Calu3 (cell line): ENCODE measurements around the gene EVA1C. TPM values are rescaled to one million over a fixed set of nuclear protein-coding genes. Genes with fewer than 3 reads are reported as not detected.

ENCODE experiments used
- Bru-seq: library from RNA; stranded (reverse); fragments of 400-500 nt; gene quantifications from one replicate; lab custom pipeline; 2021; lab: Mats Ljungman, UMichigan
- BruChase-seq, 2 experiments: library from RNA; stranded (reverse); fragments of 400-500 nt; gene quantifications; one replicate each; lab custom pipeline; 2021; lab: Mats Ljungman, UMichigan
- BruUV-seq: library from RNA; stranded (reverse); fragments of 400-500 nt; replicated peaks from 2 replicates; lab custom pipeline; 2021; lab: Mats Ljungman, UMichigan
- CTCF ChIA-PET: fragments of 300-600 bp; sonication (Branson Sonifier 250); formaldehyde crosslinking; loops from one replicate; lab custom pipeline; 2022; ENCODE audit warnings: antibody characterized with exemption; lab: Charles Lee
- DNase-seq: peaks from one replicate; pipeline ENCODE4 v3.0.0; 2022
- H3K27ac Mint-ChIP-seq: one replicate; pipeline ENCODE4 v1.8.0; 2022; ENCODE audit warnings: mixed read lengths; ENCODE audit not compliant: unreplicated experiment
- H3K27me3 Mint-ChIP-seq: one replicate; pipeline ENCODE4 v1.8.0; 2022; ENCODE audit warnings: mixed read lengths; ENCODE audit not compliant: unreplicated experiment
- H3K36me3 Mint-ChIP-seq: one replicate; pipeline ENCODE4 v1.8.0; 2022; ENCODE audit warnings: mild to moderate bottlenecking, moderate library complexity, mixed read lengths; ENCODE audit not compliant: insufficient read depth, unreplicated experiment
- H3K4me1 Mint-ChIP-seq: one replicate; pipeline ENCODE4 v1.8.0; 2022; ENCODE audit warnings: mild to moderate bottlenecking, low read depth, mixed read lengths; ENCODE audit not compliant: unreplicated experiment
- H3K4me3 Mint-ChIP-seq: one replicate; pipeline ENCODE4 v1.8.0; 2022; ENCODE audit warnings: mild to moderate bottlenecking, low read depth, moderate library complexity, mixed read lengths; ENCODE audit not compliant: unreplicated experiment
- H3K9me3 Mint-ChIP-seq: one replicate; pipeline ENCODE4 v1.8.0; 2022; ENCODE audit warnings: low read depth, mixed read lengths; ENCODE audit not compliant: unreplicated experiment
- CTCF ChIP-seq: fragments of 200-600 bp; IDR thresholded peaks from one replicate; pipeline ENCODE4 v1.8.0; 2022; ENCODE audit warnings: antibody characterized with exemption; ENCODE audit not compliant: unreplicated experiment
- intact Hi-C: fragments of 100-400 bp; cut with micrococcal nuclease; formaldehyde crosslinking; loops from one replicate; pipeline ENCODE4 v1.10.0; 2022; ENCODE audit not compliant: unreplicated experiment
- long read RNA-seq: library from polyadenylated mRNA; stranded (forward); transcript quantifications from one replicate; pipeline ENCODE4 v2.0.0, GENCODE V29; 2022
- total RNA-seq: library from RNA; stranded (reverse); gene quantifications from 2 replicates; pipeline ENCODE4 v1.2.3, GENCODE V29; 2022

The EVA1C gene, protein sequence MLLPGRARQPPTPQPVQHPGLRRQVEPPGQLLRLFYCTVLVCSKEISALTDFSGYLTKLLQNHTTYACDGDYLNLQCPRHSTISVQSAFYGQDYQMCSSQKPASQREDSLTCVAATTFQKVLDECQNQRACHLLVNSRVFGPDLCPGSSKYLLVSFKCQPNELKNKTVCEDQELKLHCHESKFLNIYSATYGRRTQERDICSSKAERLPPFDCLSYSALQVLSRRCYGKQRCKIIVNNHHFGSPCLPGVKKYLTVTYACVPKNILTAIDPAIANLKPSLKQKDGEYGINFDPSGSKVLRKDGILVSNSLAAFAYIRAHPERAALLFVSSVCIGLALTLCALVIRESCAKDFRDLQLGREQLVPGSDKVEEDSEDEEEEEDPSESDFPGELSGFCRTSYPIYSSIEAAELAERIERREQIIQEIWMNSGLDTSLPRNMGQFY
- 1.4 and 3.1 TPM in 2 replicates for total RNA-seq
- Bru-seq, nascent RNA = percentile 40 among the genes with signal in this experiment
- percentile 22 among the genes with signal in this experiment for BruChase-seq, experiment 1, labeled RNA remaining after a 6-hour chase
- percentile 19 among the genes with signal in this experiment for BruChase-seq, experiment 2, labeled RNA remaining after a 2-hour chase
- long read RNA-seq, partial matches to known transcripts = 0 of 4 reads
- long read RNA-seq, other reads (novel, unspliced or antisense) = 3 of 4 reads

- Mint-ChIP-seq H3K27ac (peak within 1 kb of the TSS; percentile 23), H3K9me3 (no peaks in the 10 kb centered on the region), H3K27me3 (peaks cover 47% of the 10 kb centered on the region), H3K36me3 (peaks cover 10% of the 10 kb centered on the region), H3K4me3 (peak within 1 kb of the TSS; percentile 79), H3K4me1 (peaks cover 14% of the 10 kb centered on the region)
- TF ChIP-seq CTCF = no peak
- CTCF ChIA-PET = no interaction called here
- intact Hi-C loops = no loop called here
- DNase-seq = peak; percentile 34
- BruUV-seq = no TSS peak
Observed at GRCh38 chr21:32412162-32413014, at the start of gene EVA1C. Gene EVA1C, plus strand, starts transcription at chr21:32412706. Its CDS starts 148 bp downstream, at chr21:32412854.

DNA sequence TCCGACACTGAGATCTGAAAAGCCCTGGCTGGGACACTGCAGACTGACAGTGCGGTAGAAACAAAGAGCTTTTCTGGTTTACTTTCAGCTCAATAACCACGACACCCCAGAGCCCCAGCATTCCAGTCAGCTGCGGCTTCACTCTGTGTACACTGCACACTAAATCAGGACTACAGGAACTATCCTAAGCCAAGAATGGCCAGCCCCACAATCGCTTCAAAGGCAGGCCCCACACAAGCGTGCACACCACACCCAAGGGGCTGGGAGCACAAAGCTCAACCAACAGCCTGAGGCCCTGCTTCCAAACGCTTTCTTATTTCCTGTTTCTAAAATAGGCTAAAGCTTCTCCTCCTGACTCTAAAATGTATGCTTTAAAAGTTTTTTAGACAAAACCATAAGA lies 48.1 kb upstream of the EVA1C start:
- BruUV-seq = no TSS peak
- Mint-ChIP-seq H3K27me3 (no peaks in the 10 kb centered on the region), H3K4me3 (no peak overlapping the region), H3K9me3 (no peaks in the 10 kb centered on the region), H3K27ac (no peak overlapping the region), H3K4me1 (no peaks in the 10 kb centered on the region), H3K36me3 (peaks cover 23% of the 10 kb centered on the region)
- TF ChIP-seq CTCF = no peak
- intact Hi-C loops = no loop called here
- no peak for DNase-seq
- CTCF ChIA-PET = no interaction called here

GRCh38 chr21:32364796-32365195 lies 47.7 kb upstream of the EVA1C start:
- no peak for TF ChIP-seq CTCF
- CTCF ChIA-PET = no interaction called here
- Mint-ChIP-seq H3K4me1 (no peaks in the 10 kb centered on the region), H3K27me3 (no peaks in the 10 kb centered on the region), H3K36me3 (peaks cover 26% of the 10 kb centered on the region), H3K9me3 (no peaks in the 10 kb centered on the region), H3K4me3 (no peak overlapping the region), H3K27ac (no peak overlapping the region)
- intact Hi-C loops = no loop called here
- no TSS peak for BruUV-seq
- DNase-seq = no peak

- H3K27me3 Mint-ChIP-seq = no peaks in the 10 kb centered on the region
- no TSS peak for BruUV-seq
- no peaks in the 10 kb centered on the region for H3K9me3 Mint-ChIP-seq
- CTCF ChIA-PET = no interaction called here
- no peak for TF ChIP-seq CTCF
- peaks cover 33% of the 10 kb centered on the region for H3K36me3 Mint-ChIP-seq
- H3K4me1 Mint-ChIP-seq = no peaks in the 10 kb centered on the region
- no peak overlapping the region for H3K4me3 Mint-ChIP-seq
- no peak for DNase-seq
- H3K27ac Mint-ChIP-seq = no peak overlapping the region
- intact Hi-C loops = no loop called here
Observed at GRCh38 chr21:32366191-32366590, 46.3 kb upstream of the EVA1C start.
